Astrocyte (in vitro differentiated cells and primary cell): ENCODE measurements around the gene ZFAND2B.

Experiments used
- CTCF ChIP-seq: IDR thresholded peaks from 2 replicates; pipeline ENCODE4 v1.5.1; 2011; ENCODE audit warnings: low read depth, mild to moderate bottlenecking, inconsistent platforms, low read length, moderate library complexity; ENCODE audit not compliant: insufficient read depth
- EZH2 ChIP-seq: IDR thresholded peaks from 2 replicates; pipeline ENCODE4 v1.6.1; 2012; ENCODE audit warnings: mild to moderate bottlenecking, low read length, inconsistent platforms; ENCODE audit not compliant: insufficient read depth

DNA sequence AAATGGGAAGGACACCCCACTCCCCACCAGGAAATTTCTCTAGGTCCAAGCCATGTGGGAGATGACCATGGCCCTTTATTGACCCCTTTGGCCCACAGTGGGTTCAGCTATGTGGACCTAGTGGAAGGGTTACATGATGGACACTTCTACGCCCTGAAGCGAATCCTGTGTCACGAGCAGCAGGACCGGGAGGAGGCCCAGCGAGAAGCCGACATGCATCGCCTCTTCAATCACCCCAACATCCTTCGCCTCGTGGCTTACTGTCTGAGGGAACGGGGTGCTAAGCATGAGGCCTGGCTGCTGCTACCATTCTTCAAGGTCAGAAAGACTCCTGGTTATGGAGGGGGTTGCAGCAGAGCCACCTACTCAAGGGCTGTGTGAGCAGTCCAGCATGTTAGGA, 40.0 kb downstream of the ZFAND2B start:
- no peak for TF ChIP-seq CTCF
- no peak for TF ChIP-seq EZH2
